H9 (cell line): ENCODE data around the gene SLC12A8. TPM values are rescaled to one million over a fixed set of nuclear protein-coding genes. Genes with fewer than 3 reads are reported as not detected.

Experiments used
- DNase-seq: peaks from one replicate; pipeline ENCODE4 v3.0.0-alpha.2; 2017
- H2AFZ ChIP-seq: one replicate; pipeline ENCODE4 v1.6.1; 2013; ENCODE audit warnings: mild to moderate bottlenecking, low read length, control low read depth, moderate library complexity
- H2AK5ac ChIP-seq: 2 replicates; pipeline ENCODE4 v1.6.1; 2013; ENCODE audit warnings: low read length, control low read depth, mixed read lengths; ENCODE audit not compliant: insufficient read length
- H2BK120ac ChIP-seq: one replicate; pipeline ENCODE4 v1.6.1; 2013; ENCODE audit warnings: low read depth, mild to moderate bottlenecking, low read length, control low read depth, inconsistent platforms; ENCODE audit not compliant: poor library complexity, severe bottlenecking
- H2BK12ac ChIP-seq: 2 replicates; pipeline ENCODE4 v1.6.1; 2013; ENCODE audit warnings: low read length, control low read depth, mixed read lengths, low read depth; ENCODE audit not compliant: insufficient read length
- H2BK15ac ChIP-seq: 2 replicates; pipeline ENCODE4 v1.6.1; 2013; ENCODE audit warnings: low read depth, low read length, control low read depth
- H2BK20ac ChIP-seq: one replicate; pipeline ENCODE4 v1.6.1; 2013; ENCODE audit warnings: low read depth, mild to moderate bottlenecking, low read length, control low read depth, inconsistent platforms; ENCODE audit not compliant: poor library complexity, severe bottlenecking
- H2BK5ac ChIP-seq: 2 replicates; pipeline ENCODE4 v1.6.1; 2013; ENCODE audit warnings: low read length, control low read depth, mixed read lengths; ENCODE audit not compliant: insufficient read length
- H3K14ac ChIP-seq: 2 replicates; pipeline ENCODE4 v1.6.1; 2013; ENCODE audit warnings: low read length, control low read depth; ENCODE audit not compliant: insufficient read depth
- H3K18ac ChIP-seq: 2 replicates; pipeline ENCODE4 v1.6.1; 2013; ENCODE audit warnings: low read depth, mild to moderate bottlenecking, mixed read lengths, low read length, control low read depth; ENCODE audit not compliant: insufficient read length
- H3K23ac ChIP-seq: 2 replicates; pipeline ENCODE4 v1.6.1; 2013; ENCODE audit warnings: low read length, control low read depth, mixed read lengths, low read depth; ENCODE audit not compliant: insufficient read length
- H3K23me2 ChIP-seq: 2 replicates; pipeline ENCODE4 v1.6.1; 2013; ENCODE audit warnings: low read depth, mild to moderate bottlenecking, mixed read lengths, low read length, control low read depth; ENCODE audit not compliant: insufficient read length, poor library complexity, severe bottlenecking
- H3K27ac ChIP-seq: 2 replicates; pipeline ENCODE4 v1.5.1; 2013; ENCODE audit warnings: low read length, control low read depth, mixed read lengths, low read depth; ENCODE audit not compliant: insufficient read length
- H3K27me3 ChIP-seq: 2 replicates; pipeline ENCODE4 v1.6.1; 2013; ENCODE audit warnings: low read length, control low read depth, inconsistent platforms; ENCODE audit not compliant: insufficient read depth
- H3K4ac ChIP-seq: 2 replicates; pipeline ENCODE4 v1.6.1; 2013; ENCODE audit warnings: low read depth, mild to moderate bottlenecking, control low read depth, inconsistent platforms, low read length, moderate library complexity
- H3K4me1 ChIP-seq: 2 replicates; pipeline ENCODE4 v1.6.1; 2013; ENCODE audit warnings: low read length, control low read depth, inconsistent platforms; ENCODE audit not compliant: insufficient read depth
- H3K4me2 ChIP-seq: 2 replicates; pipeline ENCODE4 v1.6.1; 2013; ENCODE audit warnings: low read length, control low read depth, mixed read lengths; ENCODE audit not compliant: insufficient read length, insufficient read depth
- H3K56ac ChIP-seq: 2 replicates; pipeline ENCODE4 v1.6.1; 2013; ENCODE audit warnings: low read depth, mild to moderate bottlenecking, mixed read lengths, low read length, control low read depth; ENCODE audit not compliant: insufficient read length
- H3K79me1 ChIP-seq: 2 replicates; pipeline ENCODE4 v1.6.1; 2013; ENCODE audit warnings: low read depth, mild to moderate bottlenecking, moderate library complexity, low read length, control low read depth, inconsistent platforms; ENCODE audit not compliant: insufficient read depth, poor library complexity, severe bottlenecking
- H3K79me2 ChIP-seq: 2 replicates; pipeline ENCODE4 v1.6.1; 2013; ENCODE audit warnings: low read length, control low read depth, inconsistent platforms; ENCODE audit not compliant: insufficient read depth
- H3K9ac ChIP-seq: 2 replicates; pipeline ENCODE4 v1.6.1; 2013; ENCODE audit warnings: low read length, control low read depth, mixed read lengths; ENCODE audit not compliant: insufficient read length; ENCODE audit errors: extremely low read depth
- H3K9me3 ChIP-seq: one replicate; pipeline ENCODE4 v1.6.1; 2013; ENCODE audit warnings: low read depth, low read length, inconsistent platforms; ENCODE audit not compliant: control insufficient read depth
- H3T11ph ChIP-seq: one replicate; pipeline ENCODE4 v1.6.1; 2013; ENCODE audit warnings: mild to moderate bottlenecking, low read length, control low read depth, inconsistent platforms
- H4K20me1 ChIP-seq: one replicate; pipeline ENCODE4 v1.6.1; 2013; ENCODE audit not compliant: control insufficient read depth, insufficient read length, insufficient read depth
- H4K5ac ChIP-seq: 2 replicates; pipeline ENCODE4 v1.6.1; 2013; ENCODE audit warnings: low read depth, mild to moderate bottlenecking, mixed read lengths, low read length, control low read depth; ENCODE audit not compliant: insufficient read length
- H4K8ac ChIP-seq: replicated peaks from 2 replicates; pipeline ENCODE4 v1.6.1; 2013; ENCODE audit warnings: low read length, control low read depth, mixed read lengths, low read depth; ENCODE audit not compliant: insufficient read length
- H4K91ac ChIP-seq: 2 replicates; pipeline ENCODE4 v1.6.1; 2013; ENCODE audit warnings: low read depth, mild to moderate bottlenecking, moderate library complexity, mixed read lengths, low read length, control low read depth; ENCODE audit not compliant: insufficient read length
- H3K27ac Mint-ChIP-seq, 3 experiments: 2 replicates in 2 of 3; 3 replicates in 1 of 3; pipeline ENCODE4 v1.8.0; 2020 to 2021; ENCODE audit warnings: mixed read lengths in 3 of 3, mild to moderate bottlenecking in 1 of 3, moderate library complexity in 1 of 3
- H3K27me3 Mint-ChIP-seq: 2 replicates; pipeline ENCODE4 v1.8.0; 2021; ENCODE audit warnings: low read depth, mild to moderate bottlenecking, moderate library complexity, mixed read lengths
- H3K36me3 Mint-ChIP-seq, 3 experiments: 2 replicates in 2 of 3; 3 replicates in 1 of 3; pipeline ENCODE4 v1.8.0; 2020 to 2021; ENCODE audit warnings: low read depth in 3 of 3, mixed read lengths in 3 of 3; ENCODE audit not compliant: insufficient read depth in 1 of 3
- H3K4me1 Mint-ChIP-seq, 2 experiments: 2 replicates each; pipeline ENCODE4 v1.8.0; 2020; ENCODE audit warnings: mixed read lengths in 2 of 2
- H3K4me3 Mint-ChIP-seq, 2 experiments: 2 replicates in 1 of 2; 3 replicates in 1 of 2; pipeline ENCODE4 v1.8.0; 2020 to 2021; ENCODE audit warnings: mild to moderate bottlenecking in 2 of 2, mixed read lengths in 2 of 2, moderate library complexity in 1 of 2
- H3K9me3 Mint-ChIP-seq, 2 experiments: 2 replicates in 1 of 2; 3 replicates in 1 of 2; pipeline ENCODE4 v1.8.0; 2020; ENCODE audit warnings: mild to moderate bottlenecking in 2 of 2, mixed read lengths in 2 of 2, moderate library complexity in 1 of 2
- CTCF ChIP-seq: fragments of 200-600 bp; sonication (generic); conservative IDR thresholded peaks from 3 replicates; pipeline ENCODE4 v1.8.0; 2021; ENCODE audit warnings: antibody characterized with exemption, mild to moderate bottlenecking
- WGBS: extraction: QIAGEN DNeasy Blood & Tissue Kit; methylation state at CpG from one replicate; pipeline ENCODE4 v1.1.7; 2013; ENCODE audit warnings: missing lambda C conversion rate, low lambda C conversion rate, mixed read lengths; ENCODE audit not compliant: insufficient read length; ENCODE audit errors: extremely low coverage; 5-methylcytosine and 5-hydroxymethylcytosine counted together
- total RNA-seq: library from RNA; stranded (reverse); gene quantifications from 2 replicates; pipeline ENCODE4 v1.2.1, GENCODE V29; 2021

Gene SLC12A8
- total RNA-seq, 1 experiment from 2014 or later = 8.2 TPM

GRCh38 chr3:125126323-125126722 lies 86.2 kb downstream of the SLC12A8 start:
- Mint-ChIP-seq H3K36me3 (peaks cover 0 to 8% (median 0%) of the 10 kb centered on the region in 3 experiments; a peak in 1 of 7 replicates), H3K4me3 (no peak overlapping the region), H3K4me1 (peaks cover 30 to 39% of the 10 kb centered on the region in 2 experiments), H3K27me3 (no peaks in the 10 kb centered on the region; the same call in none of the 2 replicates), H3K9me3 (no peaks in the 10 kb centered on the region), H3K27ac (no peak overlapping the region)
- H3K56ac ChIP-seq = no peak overlapping the region
- no peak overlapping the region for H3K4me2 ChIP-seq
- no CpG with 5 or more reads among the region's 2 CpGs for whole genome bisulfite sequencing
- H4K20me1 ChIP-seq = no peaks in the 10 kb centered on the region
- no peak overlapping the region for H2BK15ac ChIP-seq
- H3K14ac ChIP-seq = no peak overlapping the region
- H2AFZ ChIP-seq = no peak overlapping the region
- no peak overlapping the region for H2AK5ac ChIP-seq
- H3K79me2 ChIP-seq = no peaks in the 10 kb centered on the region
- no peak overlapping the region for H2BK20ac ChIP-seq
- no peaks in the 10 kb centered on the region for H3K27me3 ChIP-seq
- peaks cover 3% of the 10 kb centered on the region; the same call in 1 of the 2 replicates for H3K4me1 ChIP-seq
- no peaks in the 10 kb centered on the region for H3K23me2 ChIP-seq
- H3K27ac ChIP-seq = no peak overlapping the region
- no peak overlapping the region for H4K91ac ChIP-seq
- no peak overlapping the region for H3T11ph ChIP-seq
- H3K4ac ChIP-seq = no peak overlapping the region
- H3K9me3 ChIP-seq = no peaks in the 10 kb centered on the region
- no peak overlapping the region for H3K9ac ChIP-seq
- no peak overlapping the region for H4K5ac ChIP-seq
- H2BK12ac ChIP-seq = no peak overlapping the region
- H3K79me1 ChIP-seq = no peaks in the 10 kb centered on the region
- no peak for DNase-seq
- no peak overlapping the region for H4K8ac ChIP-seq
- H2BK120ac ChIP-seq = no peak overlapping the region
- H2BK5ac ChIP-seq = no peak overlapping the region
- H3K23ac ChIP-seq = no peak overlapping the region
- H3K18ac ChIP-seq = no peak overlapping the region
- no peak for TF ChIP-seq CTCF
